SK-N-SH treated with all-trans-retinoic acid at 6 μM for 48 hours (cell line): Measurements from ENCODE around the gene HDGFL3.

Experiments
- ARNTL ChIP-seq: fragments of 450-650 bp; formaldehyde crosslinking; IDR thresholded peaks from 2 replicates; pipeline ENCODE4 v1.5.0; 2020; ENCODE audit warnings: low read depth, mild to moderate bottlenecking, moderate library complexity, borderline replicate concordance
- CREB5 ChIP-seq: fragments of 250-450 bp; sonication (Bioruptor Pico); IDR thresholded peaks from 2 replicates; pipeline ENCODE4 v1.5.1; 2020; ENCODE audit warnings: low read depth, mild to moderate bottlenecking, moderate library complexity
- ISL1 ChIP-seq: fragments of 250-450 bp; sonication (Bioruptor Pico); IDR thresholded peaks from 2 replicates; pipeline ENCODE4 v2.1.2; 2022; ENCODE audit warnings: mild to moderate bottlenecking, moderate library complexity
- PATZ1 ChIP-seq: fragments of 250-450 bp; sonication (Bioruptor Pico); IDR thresholded peaks from 2 replicates; pipeline ENCODE4 v1.8.0; 2020; ENCODE audit warnings: mild to moderate bottlenecking, moderate library complexity, borderline replicate concordance
- ZFP3 ChIP-seq: fragments of 250-450 bp; sonication (Bioruptor Pico); IDR thresholded peaks from 2 replicates; pipeline ENCODE4 v1.5.0; 2020; ENCODE audit warnings: mild to moderate bottlenecking, moderate library complexity
- ZFP30 ChIP-seq: fragments of 450-650 bp; formaldehyde crosslinking; IDR thresholded peaks from 2 replicates; pipeline ENCODE4 v1.5.0; 2022; ENCODE audit warnings: mild to moderate bottlenecking, moderate library complexity
- ZNF8 ChIP-seq: fragments of 450-650 bp; formaldehyde crosslinking; IDR thresholded peaks from 2 replicates; pipeline ENCODE4 v1.5.0; 2020; ENCODE audit warnings: mild to moderate bottlenecking, moderate library complexity
- TF ChIP-seq, protein P1 (sequence below): fragments of 250-450 bp; sonication (Bioruptor Pico); IDR thresholded peaks from 2 replicates; pipeline ENCODE4 v1.8.0; 2021; ENCODE audit warnings: low read depth, mild to moderate bottlenecking, moderate library complexity, borderline replicate concordance

- TF ChIP-seq ZFP30 (no peak), PATZ1 (CRISPR knock-in tag) (no peak), ZFP3 (no peak), ISL1 (CRISPR knock-in tag) (no peak), ARNTL (CRISPR knock-in tag) (no peak), CREB5 (no peak), ZNF8 (no peak)
- TF ChIP-seq, protein P1, sequence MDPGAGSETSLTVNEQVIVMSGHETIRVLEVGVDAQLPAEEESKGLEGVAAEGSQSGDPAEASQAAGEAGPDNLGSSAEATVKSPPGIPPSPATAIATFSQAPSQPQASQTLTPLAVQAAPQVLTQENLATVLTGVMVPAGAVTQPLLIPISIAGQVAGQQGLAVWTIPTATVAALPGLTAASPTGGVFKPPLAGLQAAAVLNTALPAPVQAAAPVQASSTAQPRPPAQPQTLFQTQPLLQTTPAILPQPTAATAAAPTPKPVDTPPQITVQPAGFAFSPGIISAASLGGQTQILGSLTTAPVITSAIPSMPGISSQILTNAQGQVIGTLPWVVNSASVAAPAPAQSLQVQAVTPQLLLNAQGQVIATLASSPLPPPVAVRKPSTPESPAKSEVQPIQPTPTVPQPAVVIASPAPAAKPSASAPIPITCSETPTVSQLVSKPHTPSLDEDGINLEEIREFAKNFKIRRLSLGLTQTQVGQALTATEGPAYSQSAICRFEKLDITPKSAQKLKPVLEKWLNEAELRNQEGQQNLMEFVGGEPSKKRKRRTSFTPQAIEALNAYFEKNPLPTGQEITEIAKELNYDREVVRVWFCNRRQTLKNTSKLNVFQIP (CRISPR knock-in tag), result no peak
These were observed 29.2 kb downstream of the HDGFL3 start for GRCh38 chr15:83178390-83178789.
